ENCODE measurements around the gene SLC39A12.

Gene SLC39A12

DNA sequence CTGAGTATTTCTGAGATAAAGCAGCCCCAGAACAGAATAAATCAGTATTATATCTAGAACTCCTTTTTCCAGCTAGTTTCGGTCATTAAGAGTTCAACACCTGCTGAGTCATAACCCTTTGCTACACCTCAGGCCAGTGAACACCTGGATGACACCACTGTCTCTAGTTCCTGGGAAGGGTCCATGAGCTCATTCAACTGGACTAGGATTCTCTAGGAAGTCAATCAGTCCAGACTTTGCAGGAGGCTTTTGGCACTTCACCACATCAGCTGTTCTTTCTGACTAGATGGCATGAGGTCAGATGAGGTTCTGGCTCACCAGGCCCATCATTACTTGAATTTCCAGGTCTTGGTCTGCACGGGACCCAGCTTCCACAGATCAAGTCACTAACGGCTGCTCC lies 11.7 kb downstream of the SLC39A12 start:
- no peak for DNase-seq (ENCODE audit: low spot score)

DNA sequence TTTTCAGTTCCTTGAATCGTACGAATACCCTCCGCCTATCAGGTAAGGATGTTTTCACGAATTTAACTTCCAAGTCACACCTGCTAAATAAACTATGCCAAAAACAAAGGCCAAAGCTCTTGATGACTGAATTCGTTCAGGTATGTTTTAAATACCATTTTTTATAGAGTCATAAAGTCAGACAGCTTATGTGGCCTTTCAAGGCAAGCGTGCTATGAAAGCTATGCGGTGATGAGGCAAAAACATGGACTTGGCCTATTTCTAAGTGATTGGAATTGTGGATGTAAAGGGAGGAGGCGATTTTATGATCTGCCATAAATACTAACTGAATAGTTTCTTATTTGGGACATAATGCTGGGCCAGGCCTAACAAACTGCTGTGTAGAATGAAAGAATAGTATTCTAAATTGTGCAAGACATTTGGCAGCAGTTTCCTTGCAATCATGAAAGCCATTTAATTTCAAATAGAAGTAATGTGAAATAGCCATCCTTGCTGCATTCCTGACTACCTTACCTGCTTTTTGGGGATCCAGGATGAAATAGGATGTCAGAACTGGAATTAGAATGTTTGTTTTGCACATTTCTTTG lies 14.0 kb downstream of the SLC39A12 start:
- no peak for DNase-seq (ENCODE audit: low spot score)

DNA sequence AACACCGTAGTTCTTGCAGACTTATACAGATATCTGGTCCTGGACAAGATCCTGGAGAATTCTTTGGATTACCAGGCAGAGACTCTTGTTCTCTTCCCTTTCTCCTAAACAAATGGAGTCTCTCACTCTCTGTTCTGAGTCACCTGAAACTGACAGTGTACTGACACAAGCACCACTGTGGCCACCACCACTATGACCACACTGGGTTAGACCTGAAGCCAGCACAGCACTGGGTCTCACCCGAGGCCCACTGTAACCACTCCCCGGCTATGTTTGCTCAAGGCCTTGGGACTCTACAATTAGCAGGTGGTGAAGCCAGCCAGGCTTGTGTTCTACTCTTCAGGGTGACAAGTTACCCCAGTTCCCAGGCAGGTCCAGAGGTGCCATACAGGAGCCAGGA lies 22.8 kb downstream of the SLC39A12 start:
- no peak for DNase-seq (ENCODE audit: low spot score)

DNA sequence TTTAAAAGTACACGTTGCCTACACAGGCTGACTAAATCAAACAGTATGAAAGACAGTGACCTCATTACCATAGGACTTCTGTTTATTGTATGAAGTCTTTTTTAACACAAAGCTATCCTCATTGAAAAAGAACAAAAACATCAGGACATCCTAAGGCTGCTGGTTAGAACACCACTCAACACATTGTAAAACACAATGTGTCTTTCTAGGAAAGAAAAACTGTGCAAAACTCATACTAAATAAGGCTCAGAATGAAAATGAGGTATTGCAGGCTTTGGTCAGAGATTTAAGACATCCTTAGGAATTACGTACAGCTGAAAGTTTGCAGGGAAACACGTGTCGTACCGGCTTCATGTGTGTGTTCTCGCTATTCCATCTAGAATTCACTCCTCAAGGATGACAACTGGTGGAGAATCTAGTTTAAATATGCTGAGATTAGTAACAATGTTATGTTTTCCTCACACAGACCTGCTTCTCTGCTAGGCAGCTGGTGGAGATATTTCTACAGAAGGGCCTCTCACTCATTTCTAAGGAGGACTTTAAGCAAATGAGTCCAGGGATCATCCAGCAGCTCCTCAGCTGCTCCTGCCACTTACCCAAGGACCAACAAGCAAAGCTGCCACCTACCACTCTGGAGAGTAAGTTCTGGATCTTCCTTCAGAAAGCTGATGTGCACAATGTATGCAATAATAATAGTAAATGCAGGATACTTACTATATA lies 29.3 kb downstream of the SLC39A12 start:
- DNase-seq (ENCODE audit: low spot score): no peak

- no peak for DNase-seq (ENCODE audit: low spot score)
Observed at GRCh38 chr10:17981766-17982380, 30.2 kb downstream of the SLC39A12 start.

DNA sequence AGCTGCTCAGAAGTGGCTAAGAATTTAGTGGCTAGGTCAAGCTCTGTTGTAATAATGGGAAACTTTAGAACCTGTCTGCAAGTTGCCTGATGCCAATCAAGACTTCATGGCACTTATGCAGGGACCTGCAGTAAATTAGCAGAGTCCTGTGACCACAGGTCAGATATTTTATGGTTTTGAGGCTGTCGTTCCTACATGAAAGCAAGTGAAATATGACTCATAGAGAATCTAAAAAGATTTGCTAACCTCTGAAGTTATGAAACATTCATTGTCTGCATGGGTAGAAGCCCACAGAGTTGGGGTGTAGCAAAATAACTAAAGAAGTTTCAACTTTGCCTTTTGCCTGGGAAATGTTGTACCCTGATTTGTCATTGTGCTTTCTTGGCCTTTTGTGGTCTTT lies 32.3 kb downstream of the SLC39A12 start:
- no peak for DNase-seq (ENCODE audit: low spot score)

GRCh38 chr10:17984563-17984962 lies 32.8 kb downstream of the SLC39A12 start:
- DNase-seq (ENCODE audit: low spot score): no peak

DNA sequence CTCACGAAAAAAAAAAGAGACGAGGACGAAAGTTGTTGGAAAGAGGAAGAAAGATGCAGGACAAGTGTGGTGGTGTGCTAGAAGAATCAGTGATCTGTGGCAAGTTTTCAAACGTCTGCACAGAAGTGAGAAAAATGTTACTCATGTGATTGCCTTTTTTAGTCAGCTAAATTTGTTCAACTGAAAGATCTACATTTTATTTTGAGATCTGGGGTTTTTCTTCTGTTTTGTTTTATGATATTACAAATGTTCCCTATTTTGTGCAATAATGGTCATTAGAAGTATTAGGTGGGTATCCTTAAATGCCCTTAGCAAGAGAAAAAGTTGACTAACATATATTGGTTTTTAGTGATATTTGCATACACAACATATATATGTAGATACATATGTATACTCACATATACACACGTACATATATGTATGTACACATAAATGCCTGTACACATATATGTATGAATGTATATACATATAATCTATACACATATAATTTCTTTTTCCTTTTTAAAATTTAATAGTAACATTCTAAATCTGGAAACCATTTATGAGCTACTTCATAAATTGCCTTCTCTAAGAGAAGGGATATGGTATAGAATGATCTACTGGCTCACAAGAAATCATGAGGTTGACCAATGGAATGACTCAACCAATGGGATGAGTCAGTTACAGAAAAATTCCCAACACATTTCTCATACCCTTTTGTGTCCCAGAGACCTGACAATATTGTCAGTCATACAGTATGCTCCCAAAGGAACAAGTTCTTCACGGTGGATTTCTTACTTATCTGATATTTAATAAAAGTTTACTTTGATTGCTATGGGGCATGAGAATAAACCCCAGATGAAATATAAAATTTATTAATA lies 38.4 kb downstream of the SLC39A12 start:
- no peak for DNase-seq (ENCODE audit: low spot score)

DNA sequence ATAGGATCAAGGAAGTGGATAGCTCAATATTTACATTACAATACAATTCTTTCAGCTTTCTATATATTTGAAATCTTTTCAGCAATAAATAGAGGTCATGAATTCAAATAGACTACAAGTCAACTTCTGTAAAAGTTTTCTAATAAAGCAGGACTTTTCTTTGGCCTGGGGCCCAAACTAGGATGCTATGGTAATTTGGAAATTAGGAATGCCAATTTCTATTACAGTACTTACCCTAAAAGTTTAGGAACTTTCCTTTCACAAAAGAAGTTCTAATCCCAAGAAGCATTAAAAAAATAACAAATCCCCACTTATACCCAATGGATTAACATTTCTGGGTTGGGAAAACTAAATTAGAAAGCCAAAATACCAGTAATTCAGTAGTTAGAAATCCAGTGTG lies 40.5 kb downstream of the SLC39A12 start:
- no peak for DNase-seq (ENCODE audit: low spot score)

- DNase-seq (ENCODE audit: low spot score): no peak
Observed at GRCh38 chr10:17993361-17993760, 41.6 kb downstream of the SLC39A12 start.

GRCh38 chr10:18000601-18001000 lies 48.9 kb downstream of the SLC39A12 start:
- no peak for DNase-seq (ENCODE audit: low spot score)

GRCh38 chr10:18005445-18005780 lies 53.7 kb downstream of the SLC39A12 start:
- DNase-seq (ENCODE audit: low spot score): no peak

DNA sequence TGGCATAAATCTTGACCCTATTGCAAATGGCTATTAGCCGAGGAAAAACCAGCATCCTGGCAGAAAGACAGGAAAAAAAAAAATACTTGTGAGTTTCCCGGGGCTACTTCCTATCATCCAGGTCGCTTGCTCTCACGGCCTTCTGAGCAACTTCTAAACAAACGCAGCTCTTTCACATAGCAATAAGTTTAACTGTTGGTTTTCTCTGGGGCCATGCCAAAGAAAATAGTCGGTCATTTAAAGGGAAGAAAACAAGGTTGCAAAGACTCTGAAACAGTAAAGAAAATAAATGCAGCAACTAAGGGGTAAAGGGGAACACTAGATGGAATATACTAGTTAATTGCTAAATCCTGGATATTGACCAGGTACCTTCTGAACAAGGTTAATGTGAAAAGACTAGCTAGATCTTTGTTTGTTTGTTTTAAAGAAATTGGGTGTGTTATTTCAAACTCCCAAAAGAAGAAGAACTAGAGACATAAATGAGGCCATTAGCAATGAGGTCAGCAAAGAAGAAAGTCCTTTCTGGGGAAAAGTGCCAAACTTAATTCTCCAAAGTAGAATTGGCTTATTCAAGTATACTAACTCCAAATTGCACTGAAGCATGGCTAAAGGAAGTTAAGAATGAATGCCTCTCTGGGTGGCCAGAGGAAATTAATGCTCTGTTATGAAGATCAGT lies 54.2 kb downstream of the SLC39A12 start:
- no peak for DNase-seq (ENCODE audit: low spot score)

DNA sequence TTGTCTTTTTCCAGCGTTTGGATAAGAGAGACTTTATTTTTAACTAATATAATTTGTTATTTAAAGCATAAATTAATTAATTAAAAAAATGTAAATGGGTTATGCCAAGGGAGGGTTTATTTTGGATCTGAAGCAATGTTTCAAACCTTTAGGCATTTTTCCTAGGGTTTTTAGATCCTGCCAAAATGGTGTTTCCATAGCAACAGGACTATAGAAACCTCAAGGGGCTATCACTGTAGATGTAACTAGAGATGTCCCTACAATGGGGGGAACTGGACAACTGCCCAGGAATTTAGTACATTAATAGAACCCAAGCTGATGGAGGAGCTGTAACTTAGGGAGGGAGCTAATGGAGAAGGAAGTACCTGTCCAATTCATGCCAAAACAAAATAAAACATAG lies 57.3 kb downstream of the SLC39A12 start:
- no peak for DNase-seq (ENCODE audit: low spot score)

DNA sequence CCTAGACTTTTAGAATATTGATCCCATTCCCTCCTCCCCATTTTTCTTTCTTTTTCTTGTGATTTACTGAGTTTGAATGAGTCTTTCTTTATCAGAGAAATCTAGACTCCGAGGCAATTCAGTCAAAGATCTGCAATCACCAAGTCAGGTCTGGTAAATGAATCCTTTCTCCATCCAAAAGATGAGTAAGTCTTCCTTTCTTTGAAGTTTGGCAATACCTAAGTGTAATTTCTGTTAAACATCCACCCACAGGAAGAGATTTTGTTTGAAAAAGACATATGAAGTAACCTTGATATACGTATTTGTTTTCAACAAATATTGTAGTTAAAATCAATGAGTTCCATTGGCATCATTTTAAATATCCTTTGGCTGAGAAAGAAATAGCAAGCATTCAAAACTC lies 58.3 kb downstream of the SLC39A12 start:
- DNase-seq (ENCODE audit: low spot score): no peak

GRCh38 chr10:18020523-18020922 lies 68.8 kb downstream of the SLC39A12 start:
- no peak for DNase-seq (ENCODE audit: low spot score)

- DNase-seq (ENCODE audit: low spot score): no peak
Observed at GRCh38 chr10:18021725-18022480, 70.2 kb downstream of the SLC39A12 start.

DNA sequence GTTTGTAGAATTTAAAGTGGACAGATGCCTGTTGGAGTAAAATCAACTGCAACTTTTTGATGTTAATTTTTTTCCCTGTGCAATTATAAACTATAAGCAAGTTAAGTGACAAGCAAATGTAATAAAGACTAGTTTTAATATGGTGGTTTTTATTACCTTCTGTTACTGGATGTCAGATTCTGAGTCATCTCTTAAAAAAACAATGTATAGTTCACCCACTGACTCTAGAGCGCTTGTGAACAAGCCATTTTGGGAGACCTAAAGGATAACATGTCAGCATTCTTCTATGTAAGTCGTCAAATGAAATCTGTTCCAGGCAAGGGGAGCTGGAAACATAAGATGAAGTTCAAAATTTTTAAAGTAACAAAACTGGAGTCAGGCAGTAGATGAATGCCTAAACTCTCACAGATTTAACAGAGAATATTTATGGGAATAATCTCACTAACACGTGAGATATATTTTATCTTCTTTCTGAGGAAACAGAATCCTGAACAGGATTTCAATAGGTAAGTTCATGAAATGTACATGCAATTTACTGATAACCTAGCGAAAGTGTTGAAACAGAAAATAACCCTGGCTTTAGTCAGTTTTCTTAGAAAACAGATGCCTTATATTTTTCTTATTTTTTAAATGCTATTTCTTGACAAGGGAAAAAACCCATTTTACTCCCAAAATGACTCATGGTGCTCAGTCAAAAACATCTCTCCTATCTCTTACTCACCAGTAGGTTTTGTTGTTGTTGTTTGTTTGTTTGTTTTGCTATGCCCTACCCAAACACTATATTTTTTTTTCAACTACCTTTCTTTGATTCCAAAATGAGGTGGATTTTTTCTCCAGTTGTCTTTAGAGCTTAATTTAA lies 91.7 kb downstream of the SLC39A12 start:
- DNase-seq (ENCODE audit: low spot score): no peak

DNA sequence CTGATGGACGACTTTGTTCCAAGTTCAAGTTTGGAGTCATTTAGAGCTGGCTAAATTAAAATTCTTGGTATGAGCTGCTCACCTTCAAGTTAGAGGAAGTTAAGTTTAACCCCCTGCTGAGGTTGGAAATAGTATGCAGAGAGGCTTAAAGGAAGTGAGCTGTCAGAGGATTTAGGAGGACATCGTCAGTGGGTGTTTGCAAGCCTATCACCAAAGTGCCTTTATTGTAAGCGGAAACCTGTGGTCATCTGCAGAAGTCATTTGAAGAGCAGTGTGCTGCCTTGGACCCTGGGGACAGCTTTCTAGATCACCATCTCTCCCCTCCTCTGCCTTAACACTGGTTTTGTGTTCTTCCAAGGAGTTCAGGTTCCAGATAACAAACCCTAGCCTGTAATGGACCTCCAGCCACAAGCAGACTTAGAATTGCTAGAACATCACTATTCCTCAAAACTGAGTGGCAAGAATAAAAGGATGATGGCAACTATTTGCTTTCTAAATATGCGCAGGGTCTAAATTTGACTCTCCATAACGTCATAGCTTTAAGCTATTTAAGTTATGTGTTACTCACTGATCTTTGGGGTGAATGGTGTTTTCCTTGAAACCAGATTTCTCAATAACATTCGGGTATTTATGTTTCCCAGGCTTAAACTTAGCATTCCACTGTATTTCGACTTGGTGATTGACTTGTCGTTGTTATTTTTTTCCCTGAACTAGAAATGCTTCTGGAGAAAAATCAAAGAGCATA lies 93.4 kb downstream of the SLC39A12 start:
- no peak for DNase-seq (ENCODE audit: low spot score)

GRCh38 chr10:18056583-18056982 lies 104.9 kb downstream of the SLC39A12 start:
- no peak for DNase-seq (ENCODE audit: low spot score)

Measured in CD4-positive, alpha-beta T cell treated with Interleukin-2 at 100 ng/mL for 4 hours (primary cell).